ENCODE data around the gene CPNE9.

The CPNE9 gene

GRCh38 chr3:9732080-9732739 is 28.6 kb downstream of the CPNE9 start:
- peak overlapping the region; percentile 98 for H3K27ac ChIP-seq (ENCODE audit: low read depth, low read length)
- peaks cover 31% of the 10 kb centered on the region for H3K36me3 ChIP-seq (ENCODE audit: insufficient read depth, low read length)
- WGBS: 6% methylated on average over 41 of the region's 41 CpGs
- H3K4me1 ChIP-seq (ENCODE audit: insufficient read depth, low read length): peaks cover 5% of the 10 kb centered on the region; the same call in 1 of the 2 replicates
- H3K27me3 ChIP-seq (ENCODE audit: insufficient read depth, low read length): no peaks in the 10 kb centered on the region
- peak overlapping the region; percentile 100 for H3K9ac ChIP-seq (ENCODE audit: low read depth, low read length)
- H3K9me3 ChIP-seq (ENCODE audit: insufficient read depth, low read depth, low read length): no peaks in the 10 kb centered on the region
- H3K4me3 ChIP-seq (ENCODE audit: low read length): peak overlapping the region; percentile 95

DNA sequence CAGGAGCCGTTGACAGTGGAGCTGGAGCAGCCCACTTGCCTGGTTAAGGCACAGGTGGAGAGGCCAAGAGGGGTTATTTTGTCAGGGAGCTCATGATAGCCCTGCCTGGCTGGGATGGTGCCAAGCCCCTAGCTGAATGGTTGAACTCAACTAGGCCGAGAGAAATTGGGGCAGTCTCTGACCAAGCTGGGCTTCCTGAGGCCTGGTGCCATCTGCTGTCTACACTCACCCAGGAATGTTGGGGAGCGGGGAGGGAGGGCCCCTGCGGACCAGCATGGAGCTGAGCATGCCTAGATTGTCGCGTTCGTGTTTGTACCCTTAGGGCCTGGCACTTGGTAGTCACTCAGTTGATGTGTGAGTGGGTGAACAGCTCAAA is 29.1 kb downstream of the CPNE9 start:
- H3K4me1 ChIP-seq (ENCODE audit: insufficient read depth, low read length): peaks cover 5% of the 10 kb centered on the region; the same call in 1 of the 2 replicates
- peak overlapping the region; percentile 95 for H3K4me3 ChIP-seq (ENCODE audit: low read length)
- no peaks in the 10 kb centered on the region for H3K9me3 ChIP-seq (ENCODE audit: insufficient read depth, low read depth, low read length)
- H3K27me3 ChIP-seq (ENCODE audit: insufficient read depth, low read length): no peaks in the 10 kb centered on the region
- WGBS: 72% methylated on average over 7 of the region's 7 CpGs
- no peak overlapping the region for H3K27ac ChIP-seq (ENCODE audit: low read depth, low read length)
- H3K9ac ChIP-seq (ENCODE audit: low read depth, low read length): peak overlapping the region; percentile 100
- peaks cover 36% of the 10 kb centered on the region for H3K36me3 ChIP-seq (ENCODE audit: insufficient read depth, low read length)

- no peaks in the 10 kb centered on the region for H3K9me3 ChIP-seq (ENCODE audit: insufficient read depth, low read depth, low read length)
- 97% methylated on average over 2 of the region's 2 CpGs for WGBS
- H3K9ac ChIP-seq (ENCODE audit: low read depth, low read length): no peak overlapping the region
Observed at GRCh38 chr3:9736831-9737230, 33.2 kb downstream of the CPNE9 start.

GRCh38 chr3:9739181-9739580 is 35.5 kb downstream of the CPNE9 start:
- H3K4me3 ChIP-seq (ENCODE audit: low read length): no peak overlapping the region
- 95% methylated on average over 15 of the region's 15 CpGs for WGBS
- peaks cover 98% of the 10 kb centered on the region for H3K36me3 ChIP-seq (ENCODE audit: insufficient read depth, low read length)
- H3K9ac ChIP-seq (ENCODE audit: low read depth, low read length): no peak overlapping the region
- H3K4me1 ChIP-seq (ENCODE audit: insufficient read depth, low read length): no peaks in the 10 kb centered on the region
- H3K9me3 ChIP-seq (ENCODE audit: insufficient read depth, low read depth, low read length): no peaks in the 10 kb centered on the region
- H3K27ac ChIP-seq (ENCODE audit: low read depth, low read length): no peak overlapping the region
- H3K27me3 ChIP-seq (ENCODE audit: insufficient read depth, low read length): no peaks in the 10 kb centered on the region

More at GRCh38 chr3:9736831-9737230, 33.2 kb downstream of the CPNE9 start:
- Histone ChIP-seq H3K4me1 (ENCODE audit: insufficient read depth, low read length) (peaks cover 5% of the 10 kb centered on the region; the same call in 1 of the 2 replicates), H3K4me3 (ENCODE audit: low read length) (no peak overlapping the region), H3K27me3 (ENCODE audit: insufficient read depth, low read length) (no peaks in the 10 kb centered on the region), H3K36me3 (ENCODE audit: insufficient read depth, low read length) (peaks cover 77% of the 10 kb centered on the region), H3K27ac (ENCODE audit: low read depth, low read length) (no peak overlapping the region)

DNA sequence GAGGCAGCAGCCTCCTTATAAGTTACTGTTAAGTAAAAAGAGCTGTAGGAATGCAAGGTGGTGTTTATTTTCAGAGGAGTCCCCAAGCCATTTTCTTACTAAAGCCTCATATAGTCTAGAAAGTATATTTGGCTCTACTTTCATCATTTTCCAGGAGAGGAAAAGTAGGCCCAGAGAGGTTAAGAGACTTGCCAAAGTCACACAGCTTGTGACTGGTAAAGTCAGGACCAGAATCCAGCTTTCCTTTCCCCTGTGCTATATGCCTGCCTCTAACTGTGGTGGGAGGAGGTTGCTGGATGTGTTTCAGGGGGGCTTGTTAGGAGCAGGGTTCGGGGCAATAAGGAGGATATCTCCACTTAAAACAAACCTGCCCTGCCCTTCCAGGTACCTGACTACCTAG is 38.9 kb downstream of the CPNE9 start:
- H3K27me3 ChIP-seq (ENCODE audit: insufficient read depth, low read length): no peaks in the 10 kb centered on the region
- no CpG with 5 or more reads among the region's 1 CpG for WGBS

GRCh38 chr3:9743548-9743947 is 39.9 kb downstream of the CPNE9 start:
- no peak overlapping the region for H3K27ac ChIP-seq (ENCODE audit: low read depth, low read length)
- no peak overlapping the region for H3K9ac ChIP-seq (ENCODE audit: low read depth, low read length)
- no peak overlapping the region for H3K4me3 ChIP-seq (ENCODE audit: low read length)
- no peaks in the 10 kb centered on the region for H3K4me1 ChIP-seq (ENCODE audit: insufficient read depth, low read length)
- H3K27me3 ChIP-seq (ENCODE audit: insufficient read depth, low read length): no peaks in the 10 kb centered on the region
- WGBS: 97% methylated on average over 18 of the region's 18 CpGs
- peaks cover 100% of the 10 kb centered on the region for H3K36me3 ChIP-seq (ENCODE audit: insufficient read depth, low read length)
- no peaks in the 10 kb centered on the region for H3K9me3 ChIP-seq (ENCODE audit: insufficient read depth, low read depth, low read length)

More for the DNA sequence above, 38.9 kb downstream of the CPNE9 start:
- Histone ChIP-seq H3K27ac (ENCODE audit: low read depth, low read length) (no peak overlapping the region), H3K9me3 (ENCODE audit: insufficient read depth, low read depth, low read length) (no peaks in the 10 kb centered on the region), H3K4me3 (ENCODE audit: low read length) (no peak overlapping the region), H3K9ac (ENCODE audit: low read depth, low read length) (no peak overlapping the region), H3K4me1 (ENCODE audit: insufficient read depth, low read length) (no peaks in the 10 kb centered on the region), H3K36me3 (ENCODE audit: insufficient read depth, low read length) (peaks cover 100% of the 10 kb centered on the region)

DNA sequence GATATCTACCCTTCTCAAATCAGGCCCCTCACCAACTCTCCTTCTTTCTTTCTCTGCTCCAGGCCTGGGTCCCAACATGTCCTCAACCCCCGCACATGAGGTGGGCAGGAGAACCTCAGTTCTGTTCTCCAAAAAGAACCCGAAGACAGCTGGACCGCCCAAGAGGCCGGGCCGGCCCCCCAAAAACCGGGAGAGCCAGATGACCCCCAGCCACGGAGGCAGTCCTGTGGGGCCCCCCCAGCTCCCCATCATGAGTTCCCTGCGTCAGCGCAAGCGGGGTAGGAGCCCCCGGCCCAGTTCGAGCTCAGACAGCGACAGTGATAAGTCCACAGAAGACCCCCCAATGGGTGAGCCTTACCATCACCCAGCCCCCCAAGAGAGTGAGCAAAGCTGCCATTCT is 40.5 kb downstream of the CPNE9 start:
- Histone ChIP-seq H3K4me3 (ENCODE audit: low read length) (no peak overlapping the region), H3K27me3 (ENCODE audit: insufficient read depth, low read length) (no peaks in the 10 kb centered on the region), H3K27ac (ENCODE audit: low read depth, low read length) (no peak overlapping the region), H3K9me3 (ENCODE audit: insufficient read depth, low read depth, low read length) (no peaks in the 10 kb centered on the region), H3K4me1 (ENCODE audit: insufficient read depth, low read length) (no peaks in the 10 kb centered on the region), H3K9ac (ENCODE audit: low read depth, low read length) (no peak overlapping the region), H3K36me3 (ENCODE audit: insufficient read depth, low read length) (peaks cover 95% of the 10 kb centered on the region)
- WGBS: 96% methylated on average over 13 of the region's 13 CpGs

DNA sequence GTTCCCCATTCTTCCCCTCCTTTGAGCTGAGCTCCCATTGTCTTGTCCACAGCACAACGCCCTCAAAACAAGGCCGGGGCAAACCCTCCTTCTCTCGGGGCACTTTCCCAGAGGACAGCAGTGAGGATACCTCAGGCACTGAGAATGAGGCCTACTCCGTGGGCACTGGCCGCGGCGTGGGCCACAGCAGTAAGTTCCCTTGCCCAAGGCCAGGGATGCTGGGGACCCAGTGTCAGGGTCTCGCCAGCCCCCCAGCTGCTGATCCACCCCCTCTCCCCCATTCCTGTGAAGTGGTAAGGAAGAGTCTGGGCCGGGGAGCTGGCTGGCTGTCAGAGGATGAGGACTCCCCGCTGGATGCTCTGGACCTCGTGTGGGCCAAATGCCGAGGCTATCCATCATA is 41.9 kb downstream of the CPNE9 start:
- WGBS: 95% methylated on average over 12 of the region's 12 CpGs
- Histone ChIP-seq H3K36me3 (ENCODE audit: insufficient read depth, low read length) (peaks cover 82% of the 10 kb centered on the region), H3K9me3 (ENCODE audit: insufficient read depth, low read depth, low read length) (no peaks in the 10 kb centered on the region), H3K27me3 (ENCODE audit: insufficient read depth, low read length) (no peaks in the 10 kb centered on the region), H3K4me3 (ENCODE audit: low read length) (no peak overlapping the region), H3K4me1 (ENCODE audit: insufficient read depth, low read length) (no peaks in the 10 kb centered on the region), H3K9ac (ENCODE audit: low read depth, low read length) (no peak overlapping the region), H3K27ac (ENCODE audit: low read depth, low read length) (no peak overlapping the region)

DNA sequence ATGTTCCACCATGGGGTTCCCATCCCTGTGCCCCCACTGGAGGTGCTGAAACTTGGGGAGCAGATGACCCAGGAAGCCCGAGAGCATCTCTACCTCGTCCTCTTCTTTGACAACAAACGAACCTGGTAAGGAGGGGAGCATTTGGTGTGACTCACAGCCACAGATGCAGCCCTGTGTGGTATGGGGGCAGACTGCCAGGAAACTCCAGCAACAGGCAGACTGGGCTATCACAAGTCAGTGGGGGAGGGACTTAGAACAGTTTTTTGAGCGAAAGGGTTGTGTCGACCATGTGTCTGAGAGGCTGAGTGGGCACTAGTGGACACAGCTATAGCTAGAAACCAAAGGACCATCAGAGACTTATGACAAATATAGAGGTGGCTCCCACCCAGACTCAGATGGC is 42.7 kb downstream of the CPNE9 start:
- 94% methylated on average over 5 of the region's 5 CpGs for WGBS
- Histone ChIP-seq H3K9ac (ENCODE audit: low read depth, low read length) (no peak overlapping the region), H3K4me1 (ENCODE audit: insufficient read depth, low read length) (no peaks in the 10 kb centered on the region), H3K27ac (ENCODE audit: low read depth, low read length) (no peak overlapping the region), H3K4me3 (ENCODE audit: low read length) (no peak overlapping the region), H3K9me3 (ENCODE audit: insufficient read depth, low read depth, low read length) (no peaks in the 10 kb centered on the region), H3K36me3 (ENCODE audit: insufficient read depth, low read length) (peaks cover 79% of the 10 kb centered on the region), H3K27me3 (ENCODE audit: insufficient read depth, low read length) (no peaks in the 10 kb centered on the region)

DNA sequence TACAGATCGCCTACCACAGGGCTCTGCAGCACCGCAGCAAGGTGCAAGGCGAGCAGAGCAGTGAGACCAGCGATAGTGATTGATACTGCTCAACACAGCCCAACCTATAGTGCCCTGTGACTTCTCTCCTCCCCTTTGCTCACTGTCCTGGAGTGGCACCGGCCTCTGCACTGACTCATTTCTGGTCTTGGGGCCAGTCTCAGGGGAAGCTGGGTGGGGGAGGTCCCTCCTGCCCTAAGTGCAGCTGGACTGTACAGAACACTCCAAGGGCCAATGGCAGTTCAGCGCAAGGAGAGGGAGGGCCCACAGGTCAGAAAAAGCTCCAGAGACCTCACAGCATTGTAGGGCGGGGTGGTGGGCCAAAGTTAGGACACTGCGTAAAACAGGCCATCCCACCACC is 43.6 kb downstream of the CPNE9 start:
- Histone ChIP-seq H3K9me3 (ENCODE audit: insufficient read depth, low read depth, low read length) (no peaks in the 10 kb centered on the region), H3K27me3 (ENCODE audit: insufficient read depth, low read length) (no peaks in the 10 kb centered on the region), H3K4me3 (ENCODE audit: low read length) (no peak overlapping the region), H3K36me3 (ENCODE audit: insufficient read depth, low read length) (peaks cover 79% of the 10 kb centered on the region), H3K4me1 (ENCODE audit: insufficient read depth, low read length) (no peaks in the 10 kb centered on the region), H3K27ac (ENCODE audit: low read depth, low read length) (no peak overlapping the region), H3K9ac (ENCODE audit: low read depth, low read length) (no peak overlapping the region)
- whole genome bisulfite sequencing: 95% methylated on average over 7 of the region's 8 CpGs

GRCh38 chr3:9748031-9748430 is 44.4 kb downstream of the CPNE9 start:
- Histone ChIP-seq H3K9ac (ENCODE audit: low read depth, low read length) (no peak overlapping the region), H3K36me3 (ENCODE audit: insufficient read depth, low read length) (peaks cover 79% of the 10 kb centered on the region), H3K9me3 (ENCODE audit: insufficient read depth, low read depth, low read length) (no peaks in the 10 kb centered on the region), H3K4me3 (ENCODE audit: low read length) (no peak overlapping the region), H3K4me1 (ENCODE audit: insufficient read depth, low read length) (no peaks in the 10 kb centered on the region), H3K27ac (ENCODE audit: low read depth, low read length) (no peak overlapping the region), H3K27me3 (ENCODE audit: insufficient read depth, low read length) (no peaks in the 10 kb centered on the region)
- 96% methylated on average over 2 of the region's 2 CpGs for WGBS

DNA sequence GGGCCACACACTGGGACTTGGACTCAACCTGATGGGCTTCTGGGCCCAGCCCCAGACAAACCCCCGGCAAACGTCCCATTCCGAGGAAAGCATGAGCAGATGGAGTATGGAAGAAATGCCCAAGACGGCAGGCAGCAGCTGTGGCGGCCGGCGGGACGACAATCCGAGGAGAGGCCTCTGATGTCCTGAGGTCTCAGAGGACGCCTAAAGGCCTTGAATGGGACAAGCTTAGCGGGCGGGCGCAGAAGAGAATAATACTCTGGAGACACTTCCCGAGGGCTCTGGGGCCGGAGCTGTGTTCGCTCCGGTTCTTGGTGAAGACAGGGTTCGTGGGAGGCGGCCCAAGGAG is 45.6 kb downstream of the CPNE9 start:
- no peaks in the 10 kb centered on the region for H3K4me1 ChIP-seq (ENCODE audit: insufficient read depth, low read length)
- peak overlapping the region; percentile 62 for H3K4me3 ChIP-seq (ENCODE audit: low read length)
- peak overlapping the region; percentile 84 for H3K27ac ChIP-seq (ENCODE audit: low read depth, low read length)
- H3K9ac ChIP-seq (ENCODE audit: low read depth, low read length): peak overlapping the region; percentile 82
- H3K27me3 ChIP-seq (ENCODE audit: insufficient read depth, low read length): no peaks in the 10 kb centered on the region
- 9% methylated on average over 19 of the region's 19 CpGs for WGBS
- peaks cover 74% of the 10 kb centered on the region for H3K36me3 ChIP-seq (ENCODE audit: insufficient read depth, low read length)
- no peaks in the 10 kb centered on the region for H3K9me3 ChIP-seq (ENCODE audit: insufficient read depth, low read depth, low read length)
